ENCODE measurements around the gene PDE4D. TPM values are rescaled to one million over a fixed set of nuclear protein-coding genes. Genes with fewer than 3 reads are reported as not detected.

PDE4D gene
- total RNA-seq, 1 donor from 2014 or later: 44.8 TPM

GRCh38 chr5:58940446-58940845, 953.1 kb downstream of the PDE4D start:
- no peak overlapping the region for H3K27ac ChIP-seq
- intact Hi-C loops (cut with DNase I): no loop called here
- H3K9me3 ChIP-seq: no peaks in the 10 kb centered on the region
- no peak for TF ChIP-seq CTCF (IDR thresholded peaks at IDR 0.05)
- H3K36me3 ChIP-seq: no peaks in the 10 kb centered on the region
- no peaks in the 10 kb centered on the region for H3K4me1 ChIP-seq
- H3K27me3 ChIP-seq: no peaks in the 10 kb centered on the region
- DNase-seq (ENCODE audit: low spot score in 2 of 2): no peak
- no peak overlapping the region for H3K4me3 ChIP-seq

DNA sequence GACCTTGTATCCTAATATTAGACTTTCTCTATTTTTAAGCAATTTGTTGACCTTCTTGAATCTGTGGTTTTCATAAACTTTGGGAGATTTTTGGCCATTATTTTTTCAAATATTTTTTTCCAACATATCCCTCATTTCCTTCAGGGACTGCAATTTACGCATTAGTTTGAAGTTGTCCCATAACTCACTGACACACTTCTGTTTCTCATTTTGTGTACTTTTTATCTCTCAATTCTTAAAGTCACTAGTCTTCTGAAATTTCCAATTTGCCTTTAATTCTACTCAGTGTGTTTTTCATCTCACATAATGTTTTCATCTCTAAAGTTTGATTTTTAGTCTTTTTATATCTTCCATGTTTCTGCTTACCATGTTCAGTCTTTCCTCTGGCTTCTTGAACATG, 953.9 kb downstream of the PDE4D start:
- no peaks in the 10 kb centered on the region for H3K36me3 ChIP-seq
- no peak for TF ChIP-seq CTCF (IDR thresholded peaks at IDR 0.05)
- no peak overlapping the region for H3K27ac ChIP-seq
- DNase-seq (ENCODE audit: low spot score in 2 of 2): no peak
- intact Hi-C loops (cut with DNase I): no loop called here
- H3K27me3 ChIP-seq: no peaks in the 10 kb centered on the region
- H3K9me3 ChIP-seq: no peaks in the 10 kb centered on the region
- H3K4me3 ChIP-seq: no peak overlapping the region
- H3K4me1 ChIP-seq: no peaks in the 10 kb centered on the region

GRCh38 chr5:58938563-58939424, 954.7 kb downstream of the PDE4D start:
- intact Hi-C loops (cut with DNase I): no loop called here
- Histone ChIP-seq H3K4me3 (no peak overlapping the region), H3K9me3 (no peaks in the 10 kb centered on the region), H3K36me3 (no peaks in the 10 kb centered on the region), H3K27ac (no peak overlapping the region), H3K27me3 (no peaks in the 10 kb centered on the region), H3K4me1 (no peaks in the 10 kb centered on the region)
- no peak for DNase-seq (ENCODE audit: low spot score in 2 of 2)
- no peak for TF ChIP-seq CTCF (IDR thresholded peaks at IDR 0.05)

- Histone ChIP-seq H3K27me3 (no peaks in the 10 kb centered on the region), H3K4me1 (no peaks in the 10 kb centered on the region), H3K9me3 (no peaks in the 10 kb centered on the region), H3K27ac (no peak overlapping the region), H3K4me3 (no peak overlapping the region), H3K36me3 (no peaks in the 10 kb centered on the region)
- intact Hi-C loops (cut with DNase I): no loop called here
- no peak for TF ChIP-seq CTCF (IDR thresholded peaks at IDR 0.05)
- DNase-seq (ENCODE audit: low spot score in 2 of 2): no peak
Observed at GRCh38 chr5:58937031-58937681, 956.4 kb downstream of the PDE4D start.

- no peak for DNase-seq (ENCODE audit: low spot score in 2 of 2)
- intact Hi-C loops (cut with DNase I): no loop called here
- H3K9me3 ChIP-seq: no peaks in the 10 kb centered on the region
Observed at GRCh38 chr5:58934629-58935097, 958.9 kb downstream of the PDE4D start.

More at GRCh38 chr5:58934629-58935097, 958.9 kb downstream of the PDE4D start:
- Histone ChIP-seq H3K27me3 (no peaks in the 10 kb centered on the region), H3K4me1 (no peaks in the 10 kb centered on the region), H3K27ac (no peak overlapping the region), H3K4me3 (no peak overlapping the region), H3K36me3 (no peaks in the 10 kb centered on the region)
- TF ChIP-seq CTCF (IDR thresholded peaks at IDR 0.05): no peak
